OCI-LY7 (cell line): Measurements from ENCODE around the gene PGRMC2. TPM values are rescaled to one million over a fixed set of nuclear protein-coding genes. Genes with fewer than 3 reads are reported as not detected.

Experiments
- BruUV-seq: library from RNA; stranded (reverse); fragments of 400-500 nt; replicated peaks from 2 replicates; lab custom pipeline; 2021; lab: Mats Ljungman, UMichigan
- CTCF ChIA-PET: fragments of 300-600 bp; sonication (Branson Sonifier 250); formaldehyde crosslinking; loops from one replicate; lab custom pipeline; 2022; ENCODE audit warnings: antibody characterized with exemption; ENCODE audit not compliant: unreplicated experiment; lab: Charles Lee
- POLR2A ChIA-PET: fragments of 300-600 bp; sonication (Branson Sonifier 250); formaldehyde crosslinking; loops from one replicate; lab custom pipeline; 2022; ENCODE audit warnings: antibody characterized with exemption; lab: Charles Lee
- DNase-seq: peaks from one replicate; pipeline ENCODE4 v3.0.0-alpha.2; 2015; ENCODE audit warnings: low spot score
- H2AFZ ChIP-seq: fragments of 200-600 bp; sonication (generic), shearing (Covaris generic); 2 replicates; pipeline ENCODE4 v1.6.1; 2014; ENCODE audit warnings: mild to moderate bottlenecking, antibody characterized with exemption, low read length, moderate library complexity
- H3K27ac ChIP-seq: fragments of 200-600 bp; sonication (generic); 2 replicates; pipeline ENCODE4 v1.5.1; 2014; ENCODE audit warnings: mixed run types, low read depth, mild to moderate bottlenecking, moderate library complexity, low read length, inconsistent platforms; ENCODE audit not compliant: poor library complexity, severe bottlenecking
- H3K36me3 ChIP-seq: fragments of 200-600 bp; sonication (generic); 2 replicates; pipeline ENCODE4 v1.6.1; 2014; ENCODE audit warnings: mild to moderate bottlenecking, antibody characterized with exemption, low read length, moderate library complexity, mixed read lengths; ENCODE audit not compliant: insufficient read depth
- H3K4me1 ChIP-seq: fragments of 200-600 bp; sonication (generic); 2 replicates; pipeline ENCODE4 v1.5.1; 2014; ENCODE audit warnings: mild to moderate bottlenecking, low read length; ENCODE audit not compliant: insufficient read depth, poor library complexity, severe bottlenecking
- H3K4me2 ChIP-seq: fragments of 200-600 bp; sonication (generic); 2 replicates; pipeline ENCODE4 v1.6.1; 2014; ENCODE audit warnings: mild to moderate bottlenecking, low read length
- H3K4me3 ChIP-seq: fragments of 200-600 bp; sonication (generic); 2 replicates; pipeline ENCODE4 v1.5.1; 2014; ENCODE audit warnings: mild to moderate bottlenecking, low read depth, low read length; ENCODE audit not compliant: poor library complexity, severe bottlenecking
- H3K79me2 ChIP-seq: fragments of 200-600 bp; sonication (generic); 2 replicates; pipeline ENCODE4 v1.6.1; 2016; ENCODE audit warnings: low read depth, mild to moderate bottlenecking, low read length, moderate library complexity, mixed read lengths; ENCODE audit not compliant: insufficient read depth
- H3K9me2 ChIP-seq: fragments of 200-600 bp; sonication (generic); 2 replicates; pipeline ENCODE4 v1.6.1; 2016; ENCODE audit warnings: mild to moderate bottlenecking, low read length, mixed read lengths; ENCODE audit not compliant: insufficient read depth
- H3K9me3 ChIP-seq: fragments of 200-600 bp; sonication (generic); 2 replicates; pipeline ENCODE4 v1.6.1; 2014; ENCODE audit warnings: mild to moderate bottlenecking, mixed run types, low read length, mixed read lengths
- H4K20me1 ChIP-seq: fragments of 200-600 bp; sonication (generic); 2 replicates; pipeline ENCODE4 v1.6.1; 2014; ENCODE audit warnings: mild to moderate bottlenecking, antibody characterized with exemption, low read length, moderate library complexity, mixed read lengths; ENCODE audit not compliant: insufficient read depth
- EZH2phosphoT487 ChIP-seq: fragments of 200-600 bp; sonication (generic); IDR thresholded peaks from 2 replicates; pipeline ENCODE4 v1.6.1; 2018; ENCODE audit warnings: low read depth, borderline replicate concordance, mild to moderate bottlenecking, mixed run types, antibody characterized with exemption, low read length, moderate library complexity, mixed read lengths
- intact Hi-C: fragments of 100-400 bp; cut with micrococcal nuclease; formaldehyde crosslinking; loops from one replicate; pipeline ENCODE4 v1.10.0; 2022; ENCODE audit not compliant: unreplicated experiment
- total RNA-seq, 2 experiments: library from RNA; depleted of rRNA in 1 of 2; stranded (reverse); fragments of >200 nt in 1 of 2; shearing (Covaris generic) in 1 of 2; gene quantifications; 2 replicates each; pipeline ENCODE4 v1.2.3, GENCODE V29; 2014 to 2022
- TF ChIP-seq, protein P1 (sequence below): fragments of 200-600 bp; sonication (generic); conservative IDR thresholded peaks from 2 replicates; pipeline ENCODE4 v1.5.1; 2014; ENCODE audit warnings: mild to moderate bottlenecking, antibody characterized with exemption, low read length, moderate library complexity, mixed read lengths

The PGRMC2 gene
- total RNA-seq, 2 experiments from 2014 or later: 10.5 to 45.3 TPM

DNA sequence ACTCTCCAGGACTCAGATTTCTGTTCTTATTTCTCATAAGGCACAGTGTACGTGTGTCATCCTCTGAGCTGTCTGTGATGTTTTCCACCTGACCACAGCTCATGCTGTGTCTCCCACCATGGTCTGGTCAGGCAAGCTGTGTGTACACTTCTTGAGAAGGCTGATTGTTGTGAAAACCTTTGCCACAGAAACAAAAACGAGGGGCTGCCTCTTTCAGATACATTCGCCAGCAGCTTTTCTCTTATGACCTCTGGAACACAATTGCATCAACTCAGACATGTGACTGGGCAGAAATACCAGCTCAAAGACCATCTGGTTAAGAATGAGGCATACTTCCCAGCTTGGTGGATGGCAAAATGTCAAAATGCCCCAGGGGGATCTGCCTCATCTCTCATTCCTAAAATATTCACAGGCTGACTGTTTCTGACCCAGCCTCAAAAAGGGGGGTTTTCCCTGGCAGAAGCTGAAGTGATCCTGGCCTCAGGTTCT lies 46.1 kb downstream of the PGRMC2 start:
- Histone ChIP-seq H3K4me1 (no peaks in the 10 kb centered on the region), H3K9me3 (no peaks in the 10 kb centered on the region), H3K9me2 (no peaks in the 10 kb centered on the region), H3K36me3 (no peaks in the 10 kb centered on the region), H3K79me2 (no peaks in the 10 kb centered on the region), H3K4me2 (no peak overlapping the region), H4K20me1 (no peaks in the 10 kb centered on the region), H2AFZ (no peak overlapping the region), H3K27ac (no peak overlapping the region), H3K4me3 (no peak overlapping the region)
- BruUV-seq: no TSS peak
- CTCF ChIA-PET: interaction anchor here (0.6 kb wide), 1 partner anchor 1001 kb away, joined by 3 read pairs; no protein-coding TSS in a partner anchor
- POLR2A ChIA-PET: interaction anchor here (1.1 kb wide), 1 partner anchor 10 kb away, joined by 3 read pairs; no protein-coding TSS in a partner anchor
- no peak for TF ChIP-seq EZH2phosphoT487
- TF ChIP-seq, protein P1, sequence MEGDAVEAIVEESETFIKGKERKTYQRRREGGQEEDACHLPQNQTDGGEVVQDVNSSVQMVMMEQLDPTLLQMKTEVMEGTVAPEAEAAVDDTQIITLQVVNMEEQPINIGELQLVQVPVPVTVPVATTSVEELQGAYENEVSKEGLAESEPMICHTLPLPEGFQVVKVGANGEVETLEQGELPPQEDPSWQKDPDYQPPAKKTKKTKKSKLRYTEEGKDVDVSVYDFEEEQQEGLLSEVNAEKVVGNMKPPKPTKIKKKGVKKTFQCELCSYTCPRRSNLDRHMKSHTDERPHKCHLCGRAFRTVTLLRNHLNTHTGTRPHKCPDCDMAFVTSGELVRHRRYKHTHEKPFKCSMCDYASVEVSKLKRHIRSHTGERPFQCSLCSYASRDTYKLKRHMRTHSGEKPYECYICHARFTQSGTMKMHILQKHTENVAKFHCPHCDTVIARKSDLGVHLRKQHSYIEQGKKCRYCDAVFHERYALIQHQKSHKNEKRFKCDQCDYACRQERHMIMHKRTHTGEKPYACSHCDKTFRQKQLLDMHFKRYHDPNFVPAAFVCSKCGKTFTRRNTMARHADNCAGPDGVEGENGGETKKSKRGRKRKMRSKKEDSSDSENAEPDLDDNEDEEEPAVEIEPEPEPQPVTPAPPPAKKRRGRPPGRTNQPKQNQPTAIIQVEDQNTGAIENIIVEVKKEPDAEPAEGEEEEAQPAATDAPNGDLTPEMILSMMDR: no peak
- DNase-seq: no peak
- intact Hi-C loops: no loop called here

DNA sequence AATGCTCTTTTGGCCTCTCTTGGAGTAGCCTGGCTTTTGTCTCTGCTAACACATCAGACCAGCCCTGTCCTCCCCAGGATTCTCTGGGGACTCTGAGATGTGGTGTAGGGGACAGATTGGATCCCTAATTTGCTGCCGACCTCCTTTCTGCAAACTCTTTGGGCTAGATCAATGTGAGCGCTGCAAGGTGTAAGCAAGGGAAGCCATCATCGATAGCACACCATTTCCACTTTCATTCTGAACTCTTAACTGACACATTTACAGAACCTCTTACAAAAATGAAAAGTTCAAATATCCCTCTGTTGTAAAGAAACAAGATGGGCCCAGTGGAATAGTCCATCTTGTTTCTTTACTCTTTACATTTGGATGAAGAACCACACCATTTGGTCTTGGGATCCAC lies 46.6 kb downstream of the PGRMC2 start:
- CTCF ChIA-PET: no interaction called here
- POLR2A ChIA-PET: interaction anchor here (1.1 kb wide), 1 partner anchor 10 kb away, joined by 3 read pairs; no protein-coding TSS in a partner anchor
- H4K20me1 ChIP-seq: no peaks in the 10 kb centered on the region
- no TSS peak for BruUV-seq
- no peaks in the 10 kb centered on the region for H3K36me3 ChIP-seq
- H3K79me2 ChIP-seq: no peaks in the 10 kb centered on the region
- DNase-seq: no peak
- no peaks in the 10 kb centered on the region for H3K4me1 ChIP-seq
- no peak overlapping the region for H3K27ac ChIP-seq
- TF ChIP-seq EZH2phosphoT487: no peak
- TF ChIP-seq, protein P1: no peak
- intact Hi-C loops: no loop called here
- no peak overlapping the region for H3K4me3 ChIP-seq
- H2AFZ ChIP-seq: no peak overlapping the region
- no peaks in the 10 kb centered on the region for H3K9me2 ChIP-seq
- no peak overlapping the region for H3K4me2 ChIP-seq
- no peaks in the 10 kb centered on the region for H3K9me3 ChIP-seq

DNA sequence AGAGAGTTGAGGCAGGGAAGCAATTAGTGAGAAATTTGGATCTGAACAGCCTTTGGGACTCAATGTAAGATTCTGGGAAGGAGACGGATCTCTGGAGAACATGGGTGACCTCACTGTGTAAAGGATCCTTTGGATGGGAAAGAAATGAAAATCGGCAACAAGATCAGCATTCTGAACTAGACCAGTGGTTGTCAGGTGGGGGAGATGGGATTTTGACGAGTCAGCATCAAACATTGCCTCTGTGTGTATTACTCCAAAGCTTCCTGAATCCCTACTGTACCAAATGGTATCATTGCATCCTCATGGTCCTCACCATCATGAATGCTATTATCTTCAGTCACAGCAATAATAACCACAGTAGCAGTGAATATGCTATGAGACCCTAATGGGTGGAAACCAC lies 52.8 kb downstream of the PGRMC2 start:
- no peaks in the 10 kb centered on the region for H3K36me3 ChIP-seq
- no peaks in the 10 kb centered on the region for H3K9me2 ChIP-seq
- no peak for DNase-seq
- H3K27ac ChIP-seq: no peak overlapping the region
- H3K4me2 ChIP-seq: no peak overlapping the region
- intact Hi-C loops: no loop called here
- no peak for TF ChIP-seq EZH2phosphoT487
- TF ChIP-seq, protein P1: no peak
- POLR2A ChIA-PET: no interaction called here
- no peak overlapping the region for H2AFZ ChIP-seq
- no peaks in the 10 kb centered on the region for H3K4me1 ChIP-seq
- no peaks in the 10 kb centered on the region for H3K79me2 ChIP-seq
- BruUV-seq: no TSS peak
- no peaks in the 10 kb centered on the region for H4K20me1 ChIP-seq
- CTCF ChIA-PET: no interaction called here
- H3K9me3 ChIP-seq: no peaks in the 10 kb centered on the region
- no peak overlapping the region for H3K4me3 ChIP-seq
